H9 (cell line): ENCODE data around the gene YPEL1. TPM values are rescaled to one million over a fixed set of nuclear protein-coding genes. Genes with fewer than 3 reads are reported as not detected.
"Not testable (repeated sequence)": the region's sequence is repeated elsewhere in the genome, so short reads cannot be mapped to it uniquely, and the experiment has no call there.

Experiments used
- DNase-seq: peaks from one replicate; pipeline ENCODE4 v3.0.0-alpha.2; 2017
- H2AFZ ChIP-seq: one replicate; pipeline ENCODE4 v1.6.1; 2013; ENCODE audit warnings: mild to moderate bottlenecking, low read length, control low read depth, moderate library complexity
- H2AK5ac ChIP-seq: 2 replicates; pipeline ENCODE4 v1.6.1; 2013; ENCODE audit warnings: low read length, control low read depth, mixed read lengths; ENCODE audit not compliant: insufficient read length
- H2BK120ac ChIP-seq: one replicate; pipeline ENCODE4 v1.6.1; 2013; ENCODE audit warnings: low read depth, mild to moderate bottlenecking, low read length, control low read depth, inconsistent platforms; ENCODE audit not compliant: poor library complexity, severe bottlenecking
- H2BK12ac ChIP-seq: 2 replicates; pipeline ENCODE4 v1.6.1; 2013; ENCODE audit warnings: low read length, control low read depth, mixed read lengths, low read depth; ENCODE audit not compliant: insufficient read length
- H2BK15ac ChIP-seq: 2 replicates; pipeline ENCODE4 v1.6.1; 2013; ENCODE audit warnings: low read depth, low read length, control low read depth
- H2BK20ac ChIP-seq: one replicate; pipeline ENCODE4 v1.6.1; 2013; ENCODE audit warnings: low read depth, mild to moderate bottlenecking, low read length, control low read depth, inconsistent platforms; ENCODE audit not compliant: poor library complexity, severe bottlenecking
- H2BK5ac ChIP-seq: 2 replicates; pipeline ENCODE4 v1.6.1; 2013; ENCODE audit warnings: low read length, control low read depth, mixed read lengths; ENCODE audit not compliant: insufficient read length
- H3K14ac ChIP-seq: 2 replicates; pipeline ENCODE4 v1.6.1; 2013; ENCODE audit warnings: low read length, control low read depth; ENCODE audit not compliant: insufficient read depth
- H3K18ac ChIP-seq: 2 replicates; pipeline ENCODE4 v1.6.1; 2013; ENCODE audit warnings: low read depth, mild to moderate bottlenecking, mixed read lengths, low read length, control low read depth; ENCODE audit not compliant: insufficient read length
- H3K23ac ChIP-seq: 2 replicates; pipeline ENCODE4 v1.6.1; 2013; ENCODE audit warnings: low read length, control low read depth, mixed read lengths, low read depth; ENCODE audit not compliant: insufficient read length
- H3K23me2 ChIP-seq: 2 replicates; pipeline ENCODE4 v1.6.1; 2013; ENCODE audit warnings: low read depth, mild to moderate bottlenecking, mixed read lengths, low read length, control low read depth; ENCODE audit not compliant: insufficient read length, poor library complexity, severe bottlenecking
- H3K27ac ChIP-seq: 2 replicates; pipeline ENCODE4 v1.5.1; 2013; ENCODE audit warnings: low read length, control low read depth, mixed read lengths, low read depth; ENCODE audit not compliant: insufficient read length
- H3K27me3 ChIP-seq: 2 replicates; pipeline ENCODE4 v1.6.1; 2013; ENCODE audit warnings: low read length, control low read depth, inconsistent platforms; ENCODE audit not compliant: insufficient read depth
- H3K4ac ChIP-seq: 2 replicates; pipeline ENCODE4 v1.6.1; 2013; ENCODE audit warnings: low read depth, mild to moderate bottlenecking, control low read depth, inconsistent platforms, low read length, moderate library complexity
- H3K4me1 ChIP-seq: 2 replicates; pipeline ENCODE4 v1.6.1; 2013; ENCODE audit warnings: low read length, control low read depth, inconsistent platforms; ENCODE audit not compliant: insufficient read depth
- H3K4me2 ChIP-seq: 2 replicates; pipeline ENCODE4 v1.6.1; 2013; ENCODE audit warnings: low read length, control low read depth, mixed read lengths; ENCODE audit not compliant: insufficient read length, insufficient read depth
- H3K56ac ChIP-seq: 2 replicates; pipeline ENCODE4 v1.6.1; 2013; ENCODE audit warnings: low read depth, mild to moderate bottlenecking, mixed read lengths, low read length, control low read depth; ENCODE audit not compliant: insufficient read length
- H3K79me1 ChIP-seq: 2 replicates; pipeline ENCODE4 v1.6.1; 2013; ENCODE audit warnings: low read depth, mild to moderate bottlenecking, moderate library complexity, low read length, control low read depth, inconsistent platforms; ENCODE audit not compliant: insufficient read depth, poor library complexity, severe bottlenecking
- H3K79me2 ChIP-seq: 2 replicates; pipeline ENCODE4 v1.6.1; 2013; ENCODE audit warnings: low read length, control low read depth, inconsistent platforms; ENCODE audit not compliant: insufficient read depth
- H3K9ac ChIP-seq: 2 replicates; pipeline ENCODE4 v1.6.1; 2013; ENCODE audit warnings: low read length, control low read depth, mixed read lengths; ENCODE audit not compliant: insufficient read length; ENCODE audit errors: extremely low read depth
- H3K9me3 ChIP-seq: one replicate; pipeline ENCODE4 v1.6.1; 2013; ENCODE audit warnings: low read depth, low read length, inconsistent platforms; ENCODE audit not compliant: control insufficient read depth
- H3T11ph ChIP-seq: one replicate; pipeline ENCODE4 v1.6.1; 2013; ENCODE audit warnings: mild to moderate bottlenecking, low read length, control low read depth, inconsistent platforms
- H4K20me1 ChIP-seq: one replicate; pipeline ENCODE4 v1.6.1; 2013; ENCODE audit not compliant: control insufficient read depth, insufficient read length, insufficient read depth
- H4K5ac ChIP-seq: 2 replicates; pipeline ENCODE4 v1.6.1; 2013; ENCODE audit warnings: low read depth, mild to moderate bottlenecking, mixed read lengths, low read length, control low read depth; ENCODE audit not compliant: insufficient read length
- H4K8ac ChIP-seq: replicated peaks from 2 replicates; pipeline ENCODE4 v1.6.1; 2013; ENCODE audit warnings: low read length, control low read depth, mixed read lengths, low read depth; ENCODE audit not compliant: insufficient read length
- H4K91ac ChIP-seq: 2 replicates; pipeline ENCODE4 v1.6.1; 2013; ENCODE audit warnings: low read depth, mild to moderate bottlenecking, moderate library complexity, mixed read lengths, low read length, control low read depth; ENCODE audit not compliant: insufficient read length
- H3K27ac Mint-ChIP-seq, 3 experiments: 2 replicates in 2 of 3; 3 replicates in 1 of 3; pipeline ENCODE4 v1.8.0; 2020 to 2021; ENCODE audit warnings: mixed read lengths in 3 of 3, mild to moderate bottlenecking in 1 of 3, moderate library complexity in 1 of 3
- H3K27me3 Mint-ChIP-seq: 2 replicates; pipeline ENCODE4 v1.8.0; 2021; ENCODE audit warnings: low read depth, mild to moderate bottlenecking, moderate library complexity, mixed read lengths
- H3K36me3 Mint-ChIP-seq, 3 experiments: 2 replicates in 2 of 3; 3 replicates in 1 of 3; pipeline ENCODE4 v1.8.0; 2020 to 2021; ENCODE audit warnings: low read depth in 3 of 3, mixed read lengths in 3 of 3; ENCODE audit not compliant: insufficient read depth in 1 of 3
- H3K4me1 Mint-ChIP-seq, 2 experiments: 2 replicates each; pipeline ENCODE4 v1.8.0; 2020; ENCODE audit warnings: mixed read lengths in 2 of 2
- H3K4me3 Mint-ChIP-seq, 2 experiments: 2 replicates in 1 of 2; 3 replicates in 1 of 2; pipeline ENCODE4 v1.8.0; 2020 to 2021; ENCODE audit warnings: mild to moderate bottlenecking in 2 of 2, mixed read lengths in 2 of 2, moderate library complexity in 1 of 2
- H3K9me3 Mint-ChIP-seq, 2 experiments: 2 replicates in 1 of 2; 3 replicates in 1 of 2; pipeline ENCODE4 v1.8.0; 2020; ENCODE audit warnings: mild to moderate bottlenecking in 2 of 2, mixed read lengths in 2 of 2, moderate library complexity in 1 of 2
- CTCF ChIP-seq: fragments of 200-600 bp; sonication (generic); conservative IDR thresholded peaks from 3 replicates; pipeline ENCODE4 v1.8.0; 2021; ENCODE audit warnings: antibody characterized with exemption, mild to moderate bottlenecking
- WGBS: extraction: QIAGEN DNeasy Blood & Tissue Kit; methylation state at CpG from one replicate; pipeline ENCODE4 v1.1.7; 2013; ENCODE audit warnings: missing lambda C conversion rate, low lambda C conversion rate, mixed read lengths; ENCODE audit not compliant: insufficient read length; ENCODE audit errors: extremely low coverage; 5-methylcytosine and 5-hydroxymethylcytosine counted together
- total RNA-seq: library from RNA; stranded (reverse); gene quantifications from 2 replicates; pipeline ENCODE4 v1.2.1, GENCODE V29; 2021

Gene YPEL1
- total RNA-seq, 1 experiment from 2014 or later = 5.4 TPM

GRCh38 chr22:21693333-21693998 is 42.1 kb downstream of the YPEL1 start:
- Histone ChIP-seq H4K20me1 (no peaks in the 10 kb centered on the region), H2BK5ac (no peak overlapping the region), H3K23me2 (no peaks in the 10 kb centered on the region), H3K23ac (no peak overlapping the region), H3K56ac (no peak overlapping the region), H3K4ac (no peak overlapping the region), H3T11ph (no peak overlapping the region), H3K14ac (no peak overlapping the region), H2BK120ac (no peak overlapping the region), H3K18ac (no peak overlapping the region), H4K5ac (no peak overlapping the region), H2BK15ac (no peak overlapping the region), H4K91ac (no peak overlapping the region), H4K8ac (no peak overlapping the region), H2AK5ac (no peak overlapping the region), H3K9ac (no peak overlapping the region), H2BK20ac (no peak overlapping the region), H3K27ac (no peak overlapping the region), H3K79me2 (no peaks in the 10 kb centered on the region), H2AFZ (no peak overlapping the region), H2BK12ac (no peak overlapping the region), H3K27me3 (no peaks in the 10 kb centered on the region), H3K4me1 (no peaks in the 10 kb centered on the region), H3K4me2 (no peak overlapping the region), H3K79me1 (no peaks in the 10 kb centered on the region), H3K9me3 (no peaks in the 10 kb centered on the region)
- Mint-ChIP-seq H3K27me3 (no peaks in the 10 kb centered on the region), H3K27ac (peak overlapping the region in 1 of 3 experiments; percentile 74; a peak in 1 of 7 replicates), H3K4me3 (no peak overlapping the region), H3K4me1 (no peaks in the 10 kb centered on the region), H3K9me3 (no peaks in the 10 kb centered on the region), H3K36me3 (peaks cover 17 to 45% (median 44%) of the 10 kb centered on the region in 3 experiments; a peak in 6 of 7 replicates)
- TF ChIP-seq CTCF = no peak
- WGBS = no CpG with 5 or more reads among the region's 14 CpGs
- no peak for DNase-seq

GRCh38 chr22:21692856-21693255 is 42.7 kb downstream of the YPEL1 start:
- not testable (repeated sequence) for DNase-seq, H3T11ph ChIP-seq, H4K91ac ChIP-seq, H3K4me3 Mint-ChIP-seq, H3K79me2 ChIP-seq, H4K8ac ChIP-seq, H3K4me1 ChIP-seq, H2AFZ ChIP-seq, H3K23ac ChIP-seq, H3K23me2 ChIP-seq, H3K56ac ChIP-seq, H3K9me3 Mint-ChIP-seq, H3K14ac ChIP-seq, H2BK20ac ChIP-seq, H2BK120ac ChIP-seq, H2BK5ac ChIP-seq, H3K18ac ChIP-seq, H3K9ac ChIP-seq, H3K4me2 ChIP-seq, H3K27me3 Mint-ChIP-seq, H2AK5ac ChIP-seq, H3K79me1 ChIP-seq, H3K4ac ChIP-seq, H4K5ac ChIP-seq, H3K27me3 ChIP-seq, H3K27ac ChIP-seq, H2BK12ac ChIP-seq, H2BK15ac ChIP-seq, H3K4me1 Mint-ChIP-seq, H3K9me3 ChIP-seq, H4K20me1 ChIP-seq
- Mint-ChIP-seq H3K36me3 (peaks cover 17 to 40% (median 40%) of the 10 kb centered on the region in 3 experiments; a peak in 6 of 7 replicates), H3K27ac (peak overlapping the region in 1 of 3 experiments; percentile 74; a peak in 1 of 7 replicates)
- no CpG with 5 or more reads among the region's 9 CpGs for WGBS
